ENCODE data around the gene TREML2. TPM values are rescaled to one million over a fixed set of nuclear protein-coding genes. Genes with fewer than 3 reads are reported as not detected.

TREML2 gene
- total RNA-seq, 4 donors from 2014 or later = 0.09 to 0.10 TPM; not detected in 2

GRCh38 chr6:41177695-41178094, 23.3 kb downstream of the TREML2 start:
- in situ Hi-C loops (cut with MboI; ENCODE audit: low sequenced_read_pairs in 4 of 4) (no loop called here), intact Hi-C loops (cut with DNase I; ENCODE audit: low total_unique reads) (no loop called here)
- H3K4me3 ChIP-seq = no peak overlapping the region
- TF ChIP-seq POLR2A (IDR thresholded peaks at IDR 0.05) (no peak), CTCF (IDR thresholded peaks at IDR 0.05 in 4 of 5, conservative IDR thresholded peaks at IDR 0.05 in 1 of 5) (no peak)
- H3K4me1 ChIP-seq = no peaks in the 10 kb centered on the region
- no peaks in the 10 kb centered on the region for H3K9me3 ChIP-seq
- H3K27me3 ChIP-seq = no peaks in the 10 kb centered on the region
- no peak for DNase-seq
- no peak overlapping the region for H3K27ac ChIP-seq
- ATAC-seq = no peak
- H3K36me3 ChIP-seq = no peaks in the 10 kb centered on the region

- no peak for ATAC-seq
- Histone ChIP-seq H3K27me3 (no peaks in the 10 kb centered on the region), H3K9me3 (no peaks in the 10 kb centered on the region), H3K27ac (no peak overlapping the region), H3K4me1 (no peaks in the 10 kb centered on the region), H3K4me3 (no peak overlapping the region), H3K36me3 (no peaks in the 10 kb centered on the region)
- TF ChIP-seq CTCF (IDR thresholded peaks at IDR 0.05 in 4 of 5, conservative IDR thresholded peaks at IDR 0.05 in 1 of 5) (no peak), POLR2A (IDR thresholded peaks at IDR 0.05) (no peak)
- in situ Hi-C loops (cut with MboI; ENCODE audit: low sequenced_read_pairs in 4 of 4) = no loop called here
- intact Hi-C loops (cut with DNase I; ENCODE audit: low total_unique reads) = no loop called here
- DNase-seq = no peak
Measured at GRCh38 chr6:41177287-41177686, 23.7 kb downstream of the TREML2 start.

DNA sequence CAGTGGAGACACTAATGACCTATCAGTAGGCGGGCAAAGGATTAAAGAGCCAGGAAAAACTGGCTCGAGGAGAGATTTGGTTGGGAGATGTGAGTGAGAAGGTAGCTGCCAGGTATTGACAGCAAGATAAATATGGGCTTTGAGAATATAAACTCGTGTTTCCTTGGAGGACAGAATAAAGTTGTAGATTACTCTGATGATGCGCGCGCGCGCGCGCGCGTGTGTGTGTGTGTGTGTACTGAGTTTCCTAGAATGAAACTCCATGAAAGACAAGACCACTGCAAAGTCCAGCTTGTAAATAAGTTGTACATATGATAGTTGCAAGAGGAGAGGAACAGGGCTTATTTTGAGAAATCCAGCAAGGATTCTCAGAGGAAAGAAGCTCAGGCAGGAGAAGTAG, 24.8 kb downstream of the TREML2 start:
- no peak for DNase-seq
- Histone ChIP-seq H3K4me1 (no peaks in the 10 kb centered on the region), H3K27me3 (no peaks in the 10 kb centered on the region), H3K27ac (no peak overlapping the region), H3K4me3 (no peak overlapping the region), H3K9me3 (no peaks in the 10 kb centered on the region), H3K36me3 (no peaks in the 10 kb centered on the region)
- ATAC-seq = no peak
- in situ Hi-C loops (cut with MboI; ENCODE audit: low sequenced_read_pairs in 4 of 4) = no loop called here
- TF ChIP-seq CTCF (IDR thresholded peaks at IDR 0.05 in 4 of 5, conservative IDR thresholded peaks at IDR 0.05 in 1 of 5) (no peak), POLR2A (IDR thresholded peaks at IDR 0.05) (no peak)
- intact Hi-C loops (cut with DNase I; ENCODE audit: low total_unique reads) = no loop called here

- TF ChIP-seq POLR2A (IDR thresholded peaks at IDR 0.05) (no peak), CTCF (IDR thresholded peaks at IDR 0.05 in 4 of 5, conservative IDR thresholded peaks at IDR 0.05 in 1 of 5) (no peak)
- ATAC-seq (no peak), DNase-seq (no peak)
- Histone ChIP-seq H3K27me3 (no peaks in the 10 kb centered on the region), H3K27ac (no peak overlapping the region), H3K36me3 (no peaks in the 10 kb centered on the region), H3K4me3 (no peak overlapping the region), H3K4me1 (no peaks in the 10 kb centered on the region), H3K9me3 (no peaks in the 10 kb centered on the region)
- in situ Hi-C loops (cut with MboI; ENCODE audit: low sequenced_read_pairs in 4 of 4) = no loop called here
- intact Hi-C loops (cut with DNase I; ENCODE audit: low total_unique reads) = no loop called here
Measured at GRCh38 chr6:41175084-41175483, 25.9 kb downstream of the TREML2 start.

DNA sequence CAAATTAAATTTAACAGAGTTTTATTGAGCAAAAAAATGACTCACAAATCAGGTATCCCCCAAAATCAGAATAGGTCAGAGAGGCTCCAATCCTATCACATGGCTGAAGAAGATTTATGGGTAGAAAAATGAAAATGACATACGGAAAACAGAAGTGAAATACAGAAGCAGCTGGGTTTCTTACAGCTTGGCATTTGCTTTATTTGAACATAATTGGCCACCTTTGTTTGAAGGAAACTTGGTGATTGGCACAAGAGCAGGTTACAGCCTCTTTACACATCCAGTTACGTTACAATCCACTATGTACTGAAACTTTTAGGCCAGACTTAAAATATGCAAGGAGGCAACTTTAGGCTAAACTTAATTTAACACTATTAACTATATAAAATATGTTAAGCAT, 26.3 kb downstream of the TREML2 start:
- Histone ChIP-seq H3K4me1 (no peaks in the 10 kb centered on the region), H3K36me3 (no peaks in the 10 kb centered on the region), H3K27ac (no peak overlapping the region), H3K4me3 (no peak overlapping the region), H3K9me3 (no peaks in the 10 kb centered on the region), H3K27me3 (no peaks in the 10 kb centered on the region)
- intact Hi-C loops (cut with DNase I; ENCODE audit: low total_unique reads) (no loop called here), in situ Hi-C loops (cut with MboI; ENCODE audit: low sequenced_read_pairs in 4 of 4) (no loop called here)
- no peak for DNase-seq
- ATAC-seq = no peak
- no peak for TF ChIP-seq POLR2A (IDR thresholded peaks at IDR 0.05)
- no peak for TF ChIP-seq CTCF (IDR thresholded peaks at IDR 0.05 in 4 of 5, conservative IDR thresholded peaks at IDR 0.05 in 1 of 5)
